ENCODE results near the gene IDH1.

- no peak for TF ChIP-seq CTCF (IDR thresholded peaks at IDR 0.05)
- TF ChIP-seq POLR2A (IDR thresholded peaks at IDR 0.05) = no peak
Measured at GRCh38 chr2:208244422-208244821, 10.4 kb downstream of the IDH1 start.

Data from prostate gland (tissue), 2 donors.